Mononuclear cell (primary cell): ENCODE data around the gene CDYL2. TPM values are rescaled to one million over a fixed set of nuclear protein-coding genes. Genes with fewer than 3 reads are reported as not detected.
"Not testable (repeated sequence)": the region's sequence is repeated elsewhere in the genome, so short reads cannot be mapped to it uniquely, and the experiment has no call there.

Source experiments
- H3K27me3 ChIP-seq: 2 replicates; pipeline ENCODE4 v1.6.0; 2011; ENCODE audit warnings: low read length, control low read depth; ENCODE audit not compliant: insufficient read depth
- H3K4me1 ChIP-seq: 2 replicates; pipeline ENCODE4 v1.5.1; 2011; ENCODE audit warnings: mild to moderate bottlenecking, low read length, control low read depth; ENCODE audit not compliant: insufficient read depth
- H3K4me3 ChIP-seq: 2 replicates; pipeline ENCODE4 v1.5.1; 2011; ENCODE audit warnings: mild to moderate bottlenecking, low read length, moderate library complexity
- H3K9me3 ChIP-seq: 2 replicates; pipeline ENCODE4 v1.5.1; 2011; ENCODE audit warnings: low read depth, mild to moderate bottlenecking, control low read depth, low read length
- total RNA-seq: library from RNA; depleted of rRNA; stranded (reverse); fragments of >200 nt; gene quantifications from one replicate; pipeline ENCODE4 v1.2.3, GENCODE V29; 2012

Gene CDYL2
- total RNA-seq, 1 donor = 8.2 TPM

GRCh38 chr16:80791411-80791810 lies 13.0 kb downstream of the CDYL2 start:
- no peaks in the 10 kb centered on the region for H3K9me3 ChIP-seq
- H3K4me3 ChIP-seq = no peak overlapping the region
- H3K4me1 ChIP-seq = no peaks in the 10 kb centered on the region
- H3K27me3 ChIP-seq = no peaks in the 10 kb centered on the region

DNA sequence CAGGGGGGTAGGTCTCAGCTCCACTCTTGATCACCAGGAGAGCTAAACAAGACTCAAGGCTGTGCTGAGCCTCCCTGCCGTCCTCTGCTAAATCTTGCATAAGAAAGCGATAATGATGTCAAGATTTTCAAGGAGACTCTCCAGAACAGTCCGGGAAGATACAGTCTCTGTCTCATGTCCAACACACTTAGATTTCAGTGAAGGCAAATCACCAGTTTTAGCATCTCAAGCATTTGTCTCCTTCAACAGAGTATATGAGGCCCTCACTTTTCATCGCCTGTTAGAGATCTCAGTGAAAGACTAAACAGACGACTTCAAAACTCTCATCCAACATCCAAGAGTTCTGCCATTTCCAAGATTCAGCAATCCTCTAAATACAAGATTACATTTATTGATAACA lies 13.6 kb downstream of the CDYL2 start:
- H3K4me1 ChIP-seq = no peaks in the 10 kb centered on the region

GRCh38 chr16:80788027-80788426 lies 16.4 kb downstream of the CDYL2 start:
- no peak overlapping the region for H3K4me3 ChIP-seq
- no peaks in the 10 kb centered on the region for H3K27me3 ChIP-seq
- H3K4me1 ChIP-seq = no peaks in the 10 kb centered on the region
- peaks cover 6% of the 10 kb centered on the region for H3K9me3 ChIP-seq

More for the DNA sequence above, 13.6 kb downstream of the CDYL2 start:
- Histone ChIP-seq H3K9me3 (no peaks in the 10 kb centered on the region), H3K27me3 (no peaks in the 10 kb centered on the region), H3K4me3 (no peak overlapping the region)

GRCh38 chr16:80786561-80786960 lies 17.8 kb downstream of the CDYL2 start:
- H3K4me3 ChIP-seq, H3K27me3 ChIP-seq, H3K4me1 ChIP-seq: not testable (repeated sequence)
- peaks cover 21% of the 10 kb centered on the region for H3K9me3 ChIP-seq

DNA sequence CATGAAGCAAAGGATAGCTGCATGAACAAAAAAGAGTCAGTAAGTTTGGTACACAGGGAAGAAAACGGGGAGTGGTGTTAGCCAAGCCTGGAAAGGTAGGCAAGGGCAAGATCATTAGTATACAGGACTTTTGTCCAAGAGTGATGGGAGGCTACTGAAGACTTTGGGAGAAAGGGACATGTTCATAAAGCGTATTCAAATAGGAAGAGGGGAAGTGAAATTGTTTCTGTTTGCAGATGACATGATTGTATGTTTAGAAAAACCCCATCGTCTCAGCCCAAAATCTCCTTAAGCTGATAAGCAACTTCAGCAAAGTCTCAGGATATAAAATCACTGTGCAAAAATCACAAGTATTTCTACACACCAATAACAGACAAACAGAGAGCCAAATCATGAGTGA lies 19.4 kb downstream of the CDYL2 start:
- no peak overlapping the region for H3K4me3 ChIP-seq
- no peaks in the 10 kb centered on the region for H3K4me1 ChIP-seq
- peaks cover 26% of the 10 kb centered on the region for H3K9me3 ChIP-seq
- no peaks in the 10 kb centered on the region for H3K27me3 ChIP-seq

DNA sequence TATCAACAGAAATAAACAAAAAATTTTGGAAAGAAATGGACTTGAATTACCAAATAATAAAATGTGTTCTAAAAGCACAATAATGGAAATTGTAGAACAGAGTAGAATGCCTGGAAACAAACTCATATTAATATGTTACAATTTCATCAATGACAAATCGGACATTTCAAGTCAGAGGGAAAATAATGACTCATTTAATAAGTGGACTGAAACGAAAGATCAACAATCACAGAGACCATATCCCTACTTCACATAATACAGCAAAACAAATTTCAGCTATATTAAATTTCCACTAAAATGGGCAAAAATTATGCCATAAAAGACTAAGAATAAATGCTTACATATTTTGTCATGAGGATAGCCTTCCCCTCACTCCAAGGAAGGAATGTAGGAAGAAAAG lies 25.7 kb downstream of the CDYL2 start:
- Histone ChIP-seq H3K9me3 (peaks cover 26% of the 10 kb centered on the region), H3K4me3 (no peak overlapping the region), H3K27me3 (no peaks in the 10 kb centered on the region), H3K4me1 (no peaks in the 10 kb centered on the region)

- H3K27me3 ChIP-seq = no peaks in the 10 kb centered on the region
- H3K4me3 ChIP-seq = no peak overlapping the region
- H3K9me3 ChIP-seq = peaks cover 8% of the 10 kb centered on the region
- no peaks in the 10 kb centered on the region for H3K4me1 ChIP-seq
Observed at GRCh38 chr16:80776856-80777255, 27.5 kb downstream of the CDYL2 start.

- no peak overlapping the region for H3K4me3 ChIP-seq
- H3K4me1 ChIP-seq = no peaks in the 10 kb centered on the region
- H3K27me3 ChIP-seq = no peaks in the 10 kb centered on the region
- H3K9me3 ChIP-seq = peaks cover under 1% of the 10 kb centered on the region
Observed at GRCh38 chr16:80775450-80775849, 28.9 kb downstream of the CDYL2 start.

DNA sequence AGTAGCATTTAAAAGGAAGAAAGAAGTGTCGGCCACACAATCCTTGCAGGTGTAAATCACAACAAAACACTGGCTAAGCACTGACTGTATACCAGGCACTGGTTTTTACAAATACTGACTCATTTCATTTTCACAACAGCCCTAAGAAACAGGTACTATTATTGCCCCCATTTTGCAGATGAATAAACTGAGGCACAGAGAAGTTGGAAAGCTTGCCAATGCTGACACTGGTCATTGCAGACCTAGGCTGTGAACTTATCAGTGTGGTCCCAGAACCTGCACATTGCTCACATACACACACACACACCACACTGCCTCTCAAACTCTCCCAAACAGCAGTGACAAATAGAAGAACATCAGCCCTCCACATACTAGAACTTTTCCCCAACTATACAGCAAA lies 37.6 kb downstream of the CDYL2 start:
- no peaks in the 10 kb centered on the region for H3K27me3 ChIP-seq
- no peak overlapping the region for H3K4me3 ChIP-seq
- peaks cover 8% of the 10 kb centered on the region for H3K9me3 ChIP-seq
- H3K4me1 ChIP-seq = no peaks in the 10 kb centered on the region

DNA sequence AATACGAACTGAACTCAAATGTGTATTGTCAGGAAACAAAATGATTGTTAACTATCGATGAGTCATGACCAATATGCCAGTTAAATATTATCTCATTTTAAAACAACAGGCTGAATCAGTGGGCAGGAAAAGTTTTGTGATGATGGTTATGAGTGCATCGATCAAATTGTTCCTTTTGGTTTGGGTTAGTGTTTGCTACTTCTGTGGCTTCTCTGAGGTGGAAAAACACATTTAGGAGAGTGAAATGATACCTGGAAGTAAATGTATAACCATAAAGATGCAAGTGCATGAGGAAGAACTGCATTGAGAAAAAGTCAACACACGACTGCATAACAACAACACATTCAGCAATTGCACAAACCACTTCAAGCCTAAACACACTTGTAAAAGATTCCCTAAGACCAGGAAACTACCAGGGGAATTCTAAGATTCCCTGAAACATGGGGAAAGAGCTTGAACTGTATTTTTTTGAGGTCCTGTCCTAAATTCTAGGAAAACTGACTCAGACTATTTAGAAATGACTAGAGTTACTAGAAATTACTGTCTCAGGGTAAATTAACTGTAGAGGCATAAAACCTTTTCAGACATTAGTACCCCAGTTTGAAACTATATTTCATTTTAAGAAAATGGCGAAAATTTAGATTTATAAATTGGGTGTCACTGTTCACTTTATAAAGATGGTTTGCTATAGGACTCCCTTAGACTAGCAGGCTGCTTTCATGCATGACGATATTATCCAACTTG lies 44.8 kb downstream of the CDYL2 start:
- no peak overlapping the region for H3K4me3 ChIP-seq
- H3K27me3 ChIP-seq = no peaks in the 10 kb centered on the region
- no peaks in the 10 kb centered on the region for H3K4me1 ChIP-seq

DNA sequence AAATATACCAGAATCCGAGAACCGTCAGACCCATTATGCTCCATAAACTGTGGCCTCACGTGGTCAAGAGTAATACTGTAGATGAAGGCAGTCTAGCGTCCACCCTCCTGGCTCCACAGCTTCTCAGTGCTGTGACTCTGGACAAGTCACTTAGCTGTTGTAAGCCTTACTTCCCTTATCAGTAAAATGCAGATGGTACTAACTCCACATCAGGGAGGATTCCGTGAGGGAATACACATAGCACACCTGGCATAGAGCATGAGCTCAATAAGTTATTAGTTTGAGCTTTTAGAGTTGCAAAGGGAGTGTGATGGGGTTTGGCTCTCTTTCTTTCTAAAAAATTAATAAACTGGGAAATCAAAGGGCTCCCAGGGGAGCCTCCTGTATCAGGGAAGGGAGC lies 49.9 kb downstream of the CDYL2 start:
- H3K4me1 ChIP-seq = no peaks in the 10 kb centered on the region
- H3K4me3 ChIP-seq = no peak overlapping the region
- H3K27me3 ChIP-seq = no peaks in the 10 kb centered on the region
- no peaks in the 10 kb centered on the region for H3K9me3 ChIP-seq

More for the DNA sequence above, 44.8 kb downstream of the CDYL2 start:
- H3K9me3 ChIP-seq = no peaks in the 10 kb centered on the region

GRCh38 chr16:80752541-80752940 lies 51.9 kb downstream of the CDYL2 start:
- H3K9me3 ChIP-seq = no peaks in the 10 kb centered on the region
- H3K4me3 ChIP-seq = no peak overlapping the region
- H3K4me1 ChIP-seq = no peaks in the 10 kb centered on the region
- H3K27me3 ChIP-seq = no peaks in the 10 kb centered on the region

- no peaks in the 10 kb centered on the region for H3K27me3 ChIP-seq
- no peak overlapping the region for H3K4me3 ChIP-seq
- no peaks in the 10 kb centered on the region for H3K4me1 ChIP-seq
- H3K9me3 ChIP-seq = no peaks in the 10 kb centered on the region
Observed at GRCh38 chr16:80751167-80751566, 53.2 kb downstream of the CDYL2 start.

- Histone ChIP-seq H3K9me3 (no peaks in the 10 kb centered on the region), H3K4me1 (peaks cover 3% of the 10 kb centered on the region), H3K27me3 (no peaks in the 10 kb centered on the region), H3K4me3 (no peak overlapping the region)
Observed at GRCh38 chr16:80746231-80746630, 58.2 kb downstream of the CDYL2 start.

DNA sequence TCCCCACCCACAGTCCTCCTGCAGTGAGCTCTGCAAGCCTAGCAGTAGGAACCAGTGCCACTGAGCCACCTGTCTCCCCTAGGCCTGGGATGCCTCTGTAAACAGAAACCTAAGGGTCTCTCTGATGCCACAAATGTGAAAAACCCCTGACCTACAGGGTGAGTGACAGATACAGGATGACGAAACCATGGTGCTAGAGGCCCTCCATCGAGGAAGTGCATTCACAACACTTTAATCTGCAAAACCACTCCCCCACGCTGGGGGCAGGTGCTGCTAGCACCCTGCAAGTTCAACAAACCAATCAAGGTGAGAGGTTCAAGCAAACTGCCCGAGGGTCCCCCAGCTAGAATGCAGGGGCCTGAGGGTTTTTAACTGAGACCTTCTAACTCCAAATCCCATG lies 59.5 kb downstream of the CDYL2 start:
- Histone ChIP-seq H3K27me3 (no peaks in the 10 kb centered on the region), H3K4me3 (no peak overlapping the region), H3K9me3 (peaks cover 10% of the 10 kb centered on the region), H3K4me1 (peaks cover 3% of the 10 kb centered on the region)

GRCh38 chr16:80743772-80744171 lies 60.6 kb downstream of the CDYL2 start:
- no peaks in the 10 kb centered on the region for H3K27me3 ChIP-seq
- peaks cover 3% of the 10 kb centered on the region for H3K4me1 ChIP-seq
- H3K4me3 ChIP-seq = no peak overlapping the region
- H3K9me3 ChIP-seq = peaks cover 10% of the 10 kb centered on the region
